Measurements from ENCODE around the gene FOXP2. TPM values are rescaled to one million over a fixed set of nuclear protein-coding genes. Genes with fewer than 3 reads are reported as not detected.
"Not testable (repeated sequence)": the region's sequence is repeated elsewhere in the genome, so short reads cannot be mapped to it uniquely, and the experiment has no call there.

The FOXP2 gene
- total RNA-seq, 4 donors from 2014 or later: 5.6 to 22.1 (median 6.7) TPM

- intact Hi-C loops (cut with DNase I): no loop called here
- H3K9me3 ChIP-seq: no peaks in the 10 kb centered on the region
- WGBS, 2 donors: 44 to 50% methylated on average over 3 of the region's 3 CpGs
Measured at GRCh38 chr7:114533131-114533530, 118.5 kb downstream of the FOXP2 start.

GRCh38 chr7:114534953-114535352 lies 120.3 kb downstream of the FOXP2 start:
- Histone ChIP-seq H3K9me3 (no peaks in the 10 kb centered on the region), H3K36me3 (no peaks in the 10 kb centered on the region), H3K4me1 (peaks cover 0 to 10% (median 0%) of the 10 kb centered on the region in 3 donors), H3K27me3 (no peaks in the 10 kb centered on the region), H3K4me3 (no peak overlapping the region), H3K27ac (no peak overlapping the region)
- 50 to 54% methylated on average over 2 of the region's 2 CpGs for WGBS, 2 donors
- TF ChIP-seq CTCF (IDR thresholded peaks at IDR 0.05) (no peak), POLR2A (IDR thresholded peaks at IDR 0.05) (no peak)
- intact Hi-C loops (cut with DNase I): no loop called here
- no peak for DNase-seq

More at GRCh38 chr7:114533131-114533530, 118.5 kb downstream of the FOXP2 start:
- TF ChIP-seq CTCF (IDR thresholded peaks at IDR 0.05): no peak
- no peak for TF ChIP-seq POLR2A (IDR thresholded peaks at IDR 0.05)
- DNase-seq: no peak
- H3K36me3 ChIP-seq: no peaks in the 10 kb centered on the region
- H3K27ac ChIP-seq: no peak overlapping the region
- H3K4me3 ChIP-seq: no peak overlapping the region
- peaks cover 0 to 14% (median 0%) of the 10 kb centered on the region in 3 donors for H3K4me1 ChIP-seq
- no peaks in the 10 kb centered on the region for H3K27me3 ChIP-seq

- Histone ChIP-seq H3K36me3 (no peaks in the 10 kb centered on the region), H3K27me3 (no peaks in the 10 kb centered on the region), H3K9me3 (no peaks in the 10 kb centered on the region), H3K4me3 (no peak overlapping the region), H3K27ac (no peak overlapping the region), H3K4me1 (no peaks in the 10 kb centered on the region)
- no peak for DNase-seq
- intact Hi-C loops (cut with DNase I): no loop called here
- TF ChIP-seq CTCF (IDR thresholded peaks at IDR 0.05) (peak in 3 of 6 experiments; percentile 6 to 25 (median 18)), POLR2A (IDR thresholded peaks at IDR 0.05) (no peak)
Measured at GRCh38 chr7:114539575-114539974, 125.0 kb downstream of the FOXP2 start.

- intact Hi-C loops (cut with DNase I): no loop called here
- no peaks in the 10 kb centered on the region for H3K36me3 ChIP-seq
- WGBS, 2 donors: 82 to 92% methylated on average over 1 of the region's 1 CpG
- H3K27ac ChIP-seq: no peak overlapping the region
- no peak overlapping the region for H3K4me3 ChIP-seq
- no peaks in the 10 kb centered on the region for H3K9me3 ChIP-seq
- no peaks in the 10 kb centered on the region for H3K4me1 ChIP-seq
- no peaks in the 10 kb centered on the region for H3K27me3 ChIP-seq
- TF ChIP-seq POLR2A (IDR thresholded peaks at IDR 0.05): no peak
- TF ChIP-seq CTCF (IDR thresholded peaks at IDR 0.05): no peak
- no peak for DNase-seq
Measured at GRCh38 chr7:114540291-114540690, 125.7 kb downstream of the FOXP2 start.

- H3K9me3 ChIP-seq; H3K27ac ChIP-seq; DNase-seq; H3K27me3 ChIP-seq; H3K4me3 ChIP-seq; H3K4me1 ChIP-seq; H3K36me3 ChIP-seq; intact Hi-C loops (cut with DNase I): not testable (repeated sequence)
- 92 to 95% methylated on average over 14 of the region's 14 CpGs for WGBS, 2 donors
Measured at GRCh38 chr7:114547346-114547745, 132.7 kb downstream of the FOXP2 start.
